HCT116 (cell line): Measurements from ENCODE around the gene RNF186. TPM values are rescaled to one million over a fixed set of nuclear protein-coding genes. Genes with fewer than 3 reads are reported as not detected.

ENCODE experiments used
- ATAC-seq: fragments of 200-7000 bp; cut with Tn5 transposase; 2 replicates; pipeline ENCODE4 v1.9.1; 2020; ENCODE audit warnings: mild to moderate bottlenecking, moderate library complexity
- BruUV-seq: library from RNA; stranded (reverse); fragments of 400-500 nt; replicated peaks from 2 replicates; lab custom pipeline; 2021; lab: Mats Ljungman, UMichigan
- CTCF ChIA-PET: fragments of 300-600 bp; sonication (Branson Sonifier 250); formaldehyde crosslinking; loops from one replicate; lab custom pipeline; 2021; ENCODE audit warnings: antibody characterized with exemption; lab: Charles Lee
- POLR2A ChIA-PET: fragments of 300-600, 350-600 bp; sonication (Branson Sonifier 250); formaldehyde crosslinking; loops from one replicate; lab custom pipeline; 2021; ENCODE audit warnings: antibody characterized with exemption; lab: Charles Lee
- RAD21 ChIA-PET, 2 experiments: fragments of 300-600 bp; sonication (Branson Sonifier 250); formaldehyde crosslinking; loops; one replicate each; lab custom pipeline; 2023; ENCODE audit warnings: low total read pairs in 2 of 2; ENCODE audit not compliant: uncharacterized antibody in 2 of 2, unreplicated experiment in 2 of 2, low non-redundant PET in 1 of 2; lab: Charles Lee
- DNase-seq: peaks from one replicate; pipeline ENCODE4 v3.0.0-alpha.2; 2010; ENCODE audit warnings: low read depth, low spot score
- H2AFZ ChIP-seq: fragments of 200-600 bp; shearing (Covaris generic), sonication (generic); 2 replicates; pipeline ENCODE4 v1.6.1; 2017; ENCODE audit warnings: low read depth, mixed run types, mixed read lengths, antibody characterized with exemption, low read length; ENCODE audit not compliant: poor library complexity, severe bottlenecking
- H3K27ac ChIP-seq: 2 replicates; pipeline ENCODE4 v1.5.1; 2012; ENCODE audit warnings: low read depth, low read length
- H3K27me3 ChIP-seq: fragments of 200-600 bp; sonication (generic); 2 replicates; pipeline ENCODE4 v1.6.1; 2016; ENCODE audit warnings: mixed run types, low read length, mixed read lengths; ENCODE audit not compliant: insufficient read depth
- H3K36me3 ChIP-seq, 2 experiments: fragments of 200-500 bp in 1 of 2; fragments of 200-600 bp in 1 of 2; sonication (Bioruptor generic) in 1 of 2; sonication (generic) in 1 of 2; 2 replicates each; pipeline versions ENCODE4 v1.5.1 to v1.6.1; 2014 to 2016; ENCODE audit warnings: low read length in 2 of 2, inconsistent platforms in 1 of 2, mixed read lengths in 1 of 2, mixed run types in 1 of 2; ENCODE audit not compliant: insufficient read depth in 2 of 2, control insufficient read depth in 1 of 2
- H3K4me1 ChIP-seq, 2 experiments: fragments of 200-600 bp in 1 of 2; sonication (generic) in 1 of 2; 2 replicates each; pipeline versions ENCODE4 v1.5.1 to v1.6.1; 2012 to 2017; ENCODE audit warnings: low read length in 2 of 2, inconsistent platforms in 1 of 2, mild to moderate bottlenecking in 1 of 2, mixed read lengths in 1 of 2, mixed run types in 1 of 2, moderate library complexity in 1 of 2; ENCODE audit not compliant: insufficient read depth in 2 of 2, control insufficient read depth in 1 of 2
- H3K4me2 ChIP-seq: fragments of 200-600 bp; sonication (generic); 2 replicates; pipeline ENCODE4 v1.6.1; 2017; ENCODE audit warnings: mixed run types, low read length, mixed read lengths
- H3K4me3 ChIP-seq, 2 experiments: fragments of 200-600 bp in 1 of 2; sonication (generic) in 1 of 2; replicated peaks in 1 of 2; 2 replicates each; pipeline ENCODE4 v1.5.1; 2011 to 2016; ENCODE audit warnings: low read length in 2 of 2, control low read depth in 1 of 2, low read depth in 1 of 2, mild to moderate bottlenecking in 1 of 2, mixed read lengths in 1 of 2, mixed run types in 1 of 2
- H3K79me2 ChIP-seq: fragments of 200-600 bp; sonication (generic); 2 replicates; pipeline ENCODE4 v1.6.1; 2017; ENCODE audit warnings: mild to moderate bottlenecking, mixed run types, low read length, moderate library complexity, mixed read lengths; ENCODE audit not compliant: insufficient read depth
- H3K9ac ChIP-seq: fragments of 200-600 bp; sonication (generic); 2 replicates; pipeline ENCODE4 v1.6.1; 2016; ENCODE audit warnings: low read length, mixed read lengths
- H3K9me2 ChIP-seq: fragments of 200-600 bp; sonication (generic), shearing (Covaris generic); 2 replicates; pipeline ENCODE4 v1.6.1; 2017; ENCODE audit warnings: mixed run types, mild to moderate bottlenecking, moderate library complexity; ENCODE audit not compliant: insufficient read depth
- H3K9me3 ChIP-seq, 2 experiments: fragments of 200-500 bp in 1 of 2; fragments of 200-600 bp in 1 of 2; sonication (Bioruptor generic) in 1 of 2; sonication (generic) in 1 of 2; 2 replicates each; pipeline ENCODE4 v1.6.1; 2014 to 2017; ENCODE audit warnings: low read length in 2 of 2, mixed read lengths in 2 of 2, inconsistent platforms in 1 of 2, low read depth in 1 of 2, mild to moderate bottlenecking in 1 of 2, mixed run types in 1 of 2, moderate library complexity in 1 of 2; ENCODE audit not compliant: control insufficient read depth in 1 of 2, insufficient read depth in 1 of 2
- H4K20me1 ChIP-seq: fragments of 200-600 bp; sonication (generic), shearing (Covaris generic); 2 replicates; pipeline ENCODE4 v1.6.1; 2017; ENCODE audit warnings: mixed run types, mild to moderate bottlenecking, moderate library complexity; ENCODE audit not compliant: insufficient read depth
- ATF3 ChIP-seq: IDR thresholded peaks from 2 replicates; pipeline ENCODE4 v1.6.1; 2012
- CEBPB ChIP-seq: IDR thresholded peaks from 2 replicates; pipeline ENCODE4 v1.6.1; 2012; ENCODE audit warnings: low read depth
- ELF1 ChIP-seq: IDR thresholded peaks from 2 replicates; pipeline ENCODE4 v1.6.1; 2012; ENCODE audit warnings: low read depth, borderline replicate concordance
- EZH2 ChIP-seq: fragments of 200-600 bp; sonication (generic); IDR thresholded peaks from 2 replicates; pipeline ENCODE4 v1.6.1; 2017; ENCODE audit warnings: antibody characterized with exemption, mixed run types
- POLR2A ChIP-seq: IDR thresholded peaks from 2 replicates; pipeline ENCODE4 v1.7.0; 2011; ENCODE audit warnings: borderline replicate concordance; ENCODE audit not compliant: insufficient read depth, insufficient read length; ENCODE audit errors: extremely low read depth
- POLR2AphosphoS5 ChIP-seq: IDR thresholded peaks from 2 replicates; pipeline ENCODE4 v1.6.1; 2011; ENCODE audit warnings: mild to moderate bottlenecking, low read depth, low read length, moderate library complexity
- RAD21 ChIP-seq: IDR thresholded peaks from 2 replicates; pipeline ENCODE4 v1.6.1; 2012; ENCODE audit warnings: low read depth, mild to moderate bottlenecking
- SIN3A ChIP-seq: IDR thresholded peaks from 2 replicates; pipeline ENCODE4 v1.6.1; 2012; ENCODE audit warnings: low read depth
- TCF7L2 ChIP-seq: IDR thresholded peaks from 2 replicates; pipeline ENCODE4 v1.7.0; 2011; ENCODE audit warnings: borderline replicate concordance, inconsistent platforms; ENCODE audit not compliant: insufficient read depth, insufficient read length; ENCODE audit errors: extremely low read depth
- ZBTB33 ChIP-seq: IDR thresholded peaks from 2 replicates; pipeline ENCODE4 v1.6.1; 2011; ENCODE audit warnings: mild to moderate bottlenecking, low read length, moderate library complexity; ENCODE audit not compliant: insufficient replicate concordance; ENCODE audit errors: extremely low read depth
- intact Hi-C: fragments of 100-400 bp; cut with micrococcal nuclease; formaldehyde crosslinking; loops from 2 replicates; pipeline ENCODE4 v1.10.0; 2022
- total RNA-seq: library from RNA; stranded (reverse); gene quantifications from one replicate; pipeline ENCODE4 v1.2.1, GENCODE V29; 2021; ENCODE audit not compliant: unreplicated experiment

RNF186 gene
- total RNA-seq, 1 experiment from 2014 or later: not detected

- ATAC-seq: no peak
Measured at GRCh38 chr1:19814244-19814661, 830 bp downstream of the RNF186 start.

More at GRCh38 chr1:19814244-19814661, 830 bp downstream of the RNF186 start:
- Histone ChIP-seq H3K27ac (no peak overlapping the region), H2AFZ (no peak overlapping the region), H3K9me2 (no peaks in the 10 kb centered on the region), H3K36me3 (no peaks in the 10 kb centered on the region), H3K27me3 (no peaks in the 10 kb centered on the region), H3K9me3 (no peaks in the 10 kb centered on the region), H4K20me1 (no peaks in the 10 kb centered on the region), H3K4me2 (no peak overlapping the region), H3K9ac (no peak overlapping the region), H3K4me3 (no peak overlapping the region), H3K4me1 (no peaks in the 10 kb centered on the region; a peak in 1 of 4 replicates), H3K79me2 (no peaks in the 10 kb centered on the region)
- intact Hi-C loops: loop anchor here (5.0 kb wide), 1 partner anchor 152 kb away; the partner anchor contains the start of gene HTR6
- no TSS peak for BruUV-seq
- ChIA-PET RAD21 (no interaction called here), POLR2A (no interaction called here), CTCF (no interaction called here)
- TF ChIP-seq POLR2AphosphoS5 (no peak), RAD21 (no peak), CEBPB (no peak), POLR2A (no peak), TCF7L2 (no peak), ZBTB33 (no peak), SIN3A (no peak), EZH2 (no peak), ELF1 (no peak), ATF3 (no peak)
- no peak for DNase-seq
